ENCODE measurements around the gene LMAN1L.

DNA sequence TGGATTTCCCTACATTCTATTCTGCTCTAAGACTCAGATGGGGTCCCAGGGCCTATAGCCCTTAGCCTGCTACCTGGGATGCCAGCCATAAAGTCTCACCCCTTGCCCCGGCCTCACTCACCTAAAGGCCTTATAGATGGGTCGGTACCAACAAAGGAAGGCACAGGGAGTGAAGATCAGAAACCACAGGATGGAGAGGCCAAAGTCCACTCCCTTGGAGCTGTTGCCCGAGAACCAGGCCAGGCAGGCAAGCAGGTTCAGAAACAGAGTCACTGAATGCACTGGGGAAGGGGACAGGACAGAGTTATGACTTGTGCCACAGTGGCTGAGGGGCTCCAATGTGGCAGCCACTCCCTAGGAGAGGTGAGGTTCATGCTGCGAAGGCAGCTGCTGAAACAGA lies 37.8 kb downstream of the LMAN1L start:
- TF ChIP-seq POLR2AphosphoS5 (IDR thresholded peaks at IDR 0.05): no peak
- no peak for TF ChIP-seq POLR2A (IDR thresholded peaks at IDR 0.05)
- TF ChIP-seq, protein P1, sequence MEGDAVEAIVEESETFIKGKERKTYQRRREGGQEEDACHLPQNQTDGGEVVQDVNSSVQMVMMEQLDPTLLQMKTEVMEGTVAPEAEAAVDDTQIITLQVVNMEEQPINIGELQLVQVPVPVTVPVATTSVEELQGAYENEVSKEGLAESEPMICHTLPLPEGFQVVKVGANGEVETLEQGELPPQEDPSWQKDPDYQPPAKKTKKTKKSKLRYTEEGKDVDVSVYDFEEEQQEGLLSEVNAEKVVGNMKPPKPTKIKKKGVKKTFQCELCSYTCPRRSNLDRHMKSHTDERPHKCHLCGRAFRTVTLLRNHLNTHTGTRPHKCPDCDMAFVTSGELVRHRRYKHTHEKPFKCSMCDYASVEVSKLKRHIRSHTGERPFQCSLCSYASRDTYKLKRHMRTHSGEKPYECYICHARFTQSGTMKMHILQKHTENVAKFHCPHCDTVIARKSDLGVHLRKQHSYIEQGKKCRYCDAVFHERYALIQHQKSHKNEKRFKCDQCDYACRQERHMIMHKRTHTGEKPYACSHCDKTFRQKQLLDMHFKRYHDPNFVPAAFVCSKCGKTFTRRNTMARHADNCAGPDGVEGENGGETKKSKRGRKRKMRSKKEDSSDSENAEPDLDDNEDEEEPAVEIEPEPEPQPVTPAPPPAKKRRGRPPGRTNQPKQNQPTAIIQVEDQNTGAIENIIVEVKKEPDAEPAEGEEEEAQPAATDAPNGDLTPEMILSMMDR (IDR thresholded peaks at IDR 0.05 in 8 of 11, conservative IDR thresholded peaks at IDR 0.05 in 3 of 11): no peak
